GM23248 (cell line): ENCODE measurements around the gene GATM. TPM values are rescaled to one million over a fixed set of nuclear protein-coding genes. Genes with fewer than 3 reads are reported as not detected.

Source experiments
- DNase-seq: peaks from one replicate; pipeline ENCODE4 v3.0.0-alpha.2; 2015
- H2AFZ ChIP-seq: fragments of 200-600 bp; sonication (generic); 2 replicates; pipeline ENCODE4 v1.6.1; 2016; ENCODE audit warnings: antibody characterized with exemption
- H3F3A ChIP-seq: fragments of 200-600 bp; sonication (generic); 2 replicates; pipeline ENCODE4 v1.6.1; 2016; ENCODE audit warnings: mild to moderate bottlenecking, antibody characterized with exemption, mixed run types; ENCODE audit not compliant: insufficient read depth
- H3K27ac ChIP-seq: fragments of 200-600 bp; sonication (generic); 2 replicates; pipeline ENCODE4 v1.5.1; 2016; ENCODE audit warnings: mild to moderate bottlenecking
- H3K27me3 ChIP-seq: fragments of 200-600 bp; sonication (generic); replicated peaks from 2 replicates; pipeline ENCODE4 v1.6.1; 2016; ENCODE audit warnings: mild to moderate bottlenecking; ENCODE audit not compliant: insufficient read depth
- H3K36me3 ChIP-seq: fragments of 200-600 bp; sonication (generic); 2 replicates; pipeline ENCODE4 v1.6.1; 2016; ENCODE audit warnings: low read depth, mild to moderate bottlenecking
- H3K4me1 ChIP-seq: fragments of 200-600 bp; sonication (generic); 2 replicates; pipeline ENCODE4 v1.6.1; 2016; ENCODE audit warnings: mild to moderate bottlenecking; ENCODE audit not compliant: insufficient read depth
- H3K4me2 ChIP-seq: fragments of 200-600 bp; sonication (generic); one replicate; pipeline ENCODE4 v1.6.1; 2016; ENCODE audit warnings: mild to moderate bottlenecking; ENCODE audit not compliant: unreplicated experiment
- H3K4me3 ChIP-seq: fragments of 200-600 bp; sonication (generic); 2 replicates; pipeline ENCODE4 v1.5.1; 2016; ENCODE audit warnings: mild to moderate bottlenecking
- H3K79me2 ChIP-seq: fragments of 200-600 bp; sonication (generic); 2 replicates; pipeline ENCODE4 v1.6.1; 2016; ENCODE audit warnings: mild to moderate bottlenecking; ENCODE audit not compliant: insufficient read depth
- H3K9ac ChIP-seq: fragments of 200-600 bp; sonication (generic); 2 replicates; pipeline ENCODE4 v1.6.1; 2016; ENCODE audit warnings: mild to moderate bottlenecking
- H3K9me2 ChIP-seq: fragments of 200-600 bp; sonication (generic); 2 replicates; pipeline ENCODE4 v1.6.1; 2016; ENCODE audit warnings: mixed run types, mild to moderate bottlenecking, moderate library complexity; ENCODE audit not compliant: insufficient read depth
- H3K9me3 ChIP-seq: fragments of 200-600 bp; sonication (generic); one replicate; pipeline ENCODE4 v1.6.1; 2017; ENCODE audit warnings: low read depth
- H4K20me1 ChIP-seq: fragments of 200-600 bp; sonication (generic); 2 replicates; pipeline ENCODE4 v1.6.0; 2016; ENCODE audit not compliant: insufficient read depth
- EZH2 ChIP-seq: fragments of 200-600 bp; sonication (generic); IDR thresholded peaks from 2 replicates; pipeline ENCODE4 v1.6.1; 2018; ENCODE audit warnings: antibody characterized with exemption, mild to moderate bottlenecking; ENCODE audit not compliant: insufficient read depth, poor library complexity, severe bottlenecking
- EZH2phosphoT487 ChIP-seq: fragments of 200-600 bp; sonication (generic); IDR thresholded peaks from 2 replicates; pipeline ENCODE4 v1.6.1; 2018; ENCODE audit warnings: antibody characterized with exemption, moderate library complexity, mild to moderate bottlenecking, low read depth; ENCODE audit not compliant: insufficient read depth
- WGBS, 2 experiments: methylation state at CpG; one replicate each; pipeline ENCODE4 v1.1.6; 2015 to 2017; ENCODE audit warnings: low lambda C conversion rate in 2 of 2, low coverage in 1 of 2; ENCODE audit errors: missing lambda C conversion rate in 2 of 2; 5-methylcytosine and 5-hydroxymethylcytosine counted together
- in situ Hi-C: fragments of 300-500 bp; cut with MboI; formaldehyde crosslinking; loops from 2 replicates; pipeline ENCODE4 v1.15.0; 2020
- polyA plus RNA-seq: library from polyadenylated mRNA; unstranded; fragments of >200 nt; fragmentation: Nextera tagmentation; extraction: Ambion mirVana; gene quantifications from 2 replicates; pipeline ENCODE4 v1.2.1, GENCODE V29; 2016
- total RNA-seq: library from RNA; depleted of rRNA; stranded (reverse); fragments of >200 nt; shearing (Covaris generic); gene quantifications from 2 replicates; pipeline ENCODE4 v1.2.3, GENCODE V29; 2014

The GATM gene
- total and polyA plus RNA-seq, 2 experiments from 2014 or later = not detected

DNA sequence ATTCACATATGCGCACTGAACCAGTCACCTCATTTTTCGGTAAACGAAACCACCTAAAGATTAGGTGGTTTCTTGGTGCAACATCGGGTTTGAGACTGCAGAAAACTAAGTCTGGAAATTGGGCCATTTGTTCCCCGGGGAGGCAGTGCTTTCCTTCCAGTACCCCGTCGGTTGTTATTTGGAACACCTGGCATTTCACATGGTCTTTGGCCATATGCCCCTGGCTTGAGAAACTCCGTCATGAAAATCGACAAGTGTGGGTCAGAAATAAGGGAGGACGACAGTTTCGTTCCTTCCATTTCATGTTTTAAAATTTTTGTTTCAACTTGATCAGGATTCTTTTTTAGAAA is 544 bp upstream of the GATM start:
- Histone ChIP-seq H4K20me1 (no peaks in the 10 kb centered on the region), H3K27me3 (peaks cover 63% of the 10 kb centered on the region), H3K9me2 (no peaks in the 10 kb centered on the region), H3F3A (no peaks in the 10 kb centered on the region), H3K79me2 (no peaks in the 10 kb centered on the region), H3K9ac (no peak overlapping the region), H3K4me3 (peak overlapping the region; percentile 67; the same call in 1 of the 2 replicates), H3K36me3 (no peaks in the 10 kb centered on the region), H3K4me2 (peak overlapping the region; percentile 52), H3K27ac (no peak overlapping the region), H3K9me3 (no peaks in the 10 kb centered on the region), H3K4me1 (no peaks in the 10 kb centered on the region), H2AFZ (peak overlapping the region; percentile 76; the same call in 1 of the 2 replicates)
- in situ Hi-C loops = no loop called here
- TF ChIP-seq EZH2phosphoT487 (no peak), EZH2 (peak; percentile 52)
- 39 to 44% methylated on average over 11 of the region's 11 CpGs for WGBS, 2 experiments
- DNase-seq = no peak

DNA sequence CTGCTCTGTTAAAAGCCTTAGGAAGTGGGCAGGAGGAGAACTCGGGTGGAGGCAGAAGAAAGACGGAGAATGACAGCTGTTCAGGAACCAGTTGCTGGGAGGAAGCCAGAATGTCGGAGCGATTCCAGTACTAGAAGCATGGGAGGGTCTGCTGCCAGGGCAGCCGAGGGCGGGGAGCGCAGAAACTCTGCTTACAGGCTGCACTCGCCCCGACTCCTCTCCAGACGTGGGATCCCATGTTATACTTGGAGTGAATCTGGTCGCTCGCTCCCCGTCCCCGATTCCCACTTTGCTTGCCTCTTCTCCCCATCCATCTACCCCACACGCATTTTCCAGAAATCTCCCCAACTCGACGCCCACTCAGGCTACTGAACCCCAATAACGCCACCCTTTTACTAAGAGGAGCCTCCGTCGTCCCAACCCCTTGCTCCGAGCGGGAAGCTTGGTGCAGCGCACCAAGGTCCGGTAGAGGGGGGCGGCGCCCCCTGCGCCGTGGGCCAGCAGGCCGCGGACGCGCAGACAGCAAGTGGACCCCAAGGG is 665 bp downstream of the GATM start:
- no peak overlapping the region for H3K9ac ChIP-seq
- WGBS, 2 experiments = 1 to 3% methylated on average over 32 of the region's 32 CpGs
- no peaks in the 10 kb centered on the region for H4K20me1 ChIP-seq
- no peaks in the 10 kb centered on the region for H3K9me3 ChIP-seq
- peak overlapping the region; percentile 76 for H2AFZ ChIP-seq
- H3K9me2 ChIP-seq = no peaks in the 10 kb centered on the region
- peaks cover 64% of the 10 kb centered on the region for H3K27me3 ChIP-seq
- TF ChIP-seq EZH2 (peak; percentile 84), EZH2phosphoT487 (no peak)
- in situ Hi-C loops = no loop called here
- peak; percentile 17 for DNase-seq
- H3K4me3 ChIP-seq = peak overlapping the region; percentile 67
- H3K79me2 ChIP-seq = no peaks in the 10 kb centered on the region
- H3K4me2 ChIP-seq = peak overlapping the region; percentile 52
- H3K36me3 ChIP-seq = no peaks in the 10 kb centered on the region
- no peaks in the 10 kb centered on the region for H3K4me1 ChIP-seq
- H3K27ac ChIP-seq = no peak overlapping the region
- H3F3A ChIP-seq = no peaks in the 10 kb centered on the region

DNA sequence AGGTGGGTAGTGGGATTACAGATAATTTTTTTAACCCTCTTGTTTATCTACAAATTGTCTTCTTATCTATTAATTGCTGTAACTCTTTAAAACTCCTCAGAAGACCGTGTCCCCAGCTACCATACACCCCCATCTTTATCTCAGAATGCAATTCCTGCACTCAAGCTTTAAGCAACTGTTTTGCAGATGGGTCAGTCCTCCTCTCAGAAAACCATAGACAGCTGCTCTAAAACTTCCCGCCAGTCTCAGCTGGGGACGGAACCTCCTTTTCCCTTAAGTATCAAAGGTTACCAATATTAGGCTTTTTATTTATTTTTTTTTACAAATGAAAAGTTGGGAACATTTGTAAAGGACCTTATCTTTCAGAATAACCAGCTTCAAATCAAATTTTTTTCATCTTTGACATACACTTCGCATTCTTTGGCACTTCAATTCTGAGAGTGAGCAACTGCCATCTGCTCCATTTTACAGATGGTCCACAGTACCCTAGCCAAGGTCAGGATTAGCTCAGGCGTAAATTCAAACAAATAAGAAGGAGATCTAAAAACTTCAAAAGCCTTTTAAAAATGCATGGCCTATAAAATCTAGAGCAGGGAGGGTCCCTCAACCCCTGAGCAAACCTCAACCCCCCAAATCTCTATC is 1.3 kb downstream of the GATM start:
- no peak for TF ChIP-seq EZH2phosphoT487
- peak; percentile 6 for TF ChIP-seq EZH2
- Histone ChIP-seq H2AFZ (peak overlapping the region; percentile 76), H3K79me2 (no peaks in the 10 kb centered on the region), H3K9ac (no peak overlapping the region), H3K9me3 (no peaks in the 10 kb centered on the region), H4K20me1 (no peaks in the 10 kb centered on the region), H3K36me3 (no peaks in the 10 kb centered on the region), H3K4me1 (no peaks in the 10 kb centered on the region), H3K27me3 (peaks cover 66% of the 10 kb centered on the region), H3K4me3 (peak overlapping the region; percentile 67; the same call in 1 of the 2 replicates), H3F3A (no peaks in the 10 kb centered on the region), H3K9me2 (no peaks in the 10 kb centered on the region), H3K4me2 (no peak overlapping the region), H3K27ac (no peak overlapping the region)
- in situ Hi-C loops = no loop called here
- 25 to 27% methylated on average over 5 of the region's 5 CpGs for WGBS, 2 experiments
- no peak for DNase-seq

DNA sequence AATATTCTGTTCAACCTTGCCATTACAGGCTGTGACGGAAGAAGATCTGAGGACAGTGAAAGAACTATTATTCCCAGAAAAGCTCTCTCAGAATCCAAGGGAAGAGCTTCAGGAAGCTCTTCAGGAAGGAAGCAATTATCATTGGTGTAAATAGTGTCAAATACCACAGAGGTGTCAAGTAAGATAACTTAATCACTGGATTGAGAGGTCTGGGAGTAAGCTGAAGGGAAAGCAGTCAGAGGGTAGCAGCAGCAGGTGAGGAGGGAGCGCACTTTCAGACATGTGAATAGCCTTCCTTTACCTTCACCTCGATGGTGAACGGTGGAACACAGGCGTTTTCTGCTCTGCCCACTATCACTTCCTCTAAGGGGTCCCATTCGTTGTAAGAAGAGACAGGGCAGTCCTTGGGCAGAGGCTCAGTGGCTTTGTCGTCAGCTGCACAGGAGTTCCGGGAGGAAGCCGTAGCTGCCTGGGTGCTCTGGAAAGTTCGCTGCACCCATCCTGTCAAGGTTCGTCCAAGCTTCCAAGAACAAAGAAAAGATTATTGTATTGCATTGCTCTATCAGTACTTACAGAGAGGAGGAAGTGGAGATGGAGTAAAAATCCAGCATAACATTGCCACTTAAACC is 1.9 kb downstream of the GATM start:
- Histone ChIP-seq H4K20me1 (no peaks in the 10 kb centered on the region), H3K9me3 (no peaks in the 10 kb centered on the region), H3K9me2 (no peaks in the 10 kb centered on the region), H2AFZ (no peak overlapping the region), H3K27ac (no peak overlapping the region), H3K4me2 (no peak overlapping the region), H3K4me1 (no peaks in the 10 kb centered on the region), H3F3A (no peaks in the 10 kb centered on the region), H3K9ac (no peak overlapping the region), H3K79me2 (no peaks in the 10 kb centered on the region), H3K36me3 (no peaks in the 10 kb centered on the region), H3K4me3 (no peak overlapping the region), H3K27me3 (peaks cover 69% of the 10 kb centered on the region)
- WGBS, 2 experiments = 76 to 82% methylated on average over 11 of the region's 11 CpGs
- no peak for DNase-seq
- TF ChIP-seq EZH2phosphoT487 (no peak), EZH2 (no peak)
- in situ Hi-C loops = no loop called here
